ENCODE measurements around the gene MYH7B.

The MYH7B gene

GRCh38 chr20:34955231-34956040 is at the start of gene MYH7B, which contains the start of gene GSS:
Gene MYH7B, plus strand, starts transcription at chr20:34955868. Its CDS starts 22,138 bp downstream, at chr20:34978006.
Gene GSS, minus strand, starts transcription at chr20:34955806. Its CDS starts 3,954 bp downstream, at chr20:34951852.
- DNase-seq = peak; percentile 96

- DNase-seq = peak; percentile 79
Measured at GRCh38 chr20:34907616-34908469, 47.8 kb upstream of the MYH7B start.

DNA sequence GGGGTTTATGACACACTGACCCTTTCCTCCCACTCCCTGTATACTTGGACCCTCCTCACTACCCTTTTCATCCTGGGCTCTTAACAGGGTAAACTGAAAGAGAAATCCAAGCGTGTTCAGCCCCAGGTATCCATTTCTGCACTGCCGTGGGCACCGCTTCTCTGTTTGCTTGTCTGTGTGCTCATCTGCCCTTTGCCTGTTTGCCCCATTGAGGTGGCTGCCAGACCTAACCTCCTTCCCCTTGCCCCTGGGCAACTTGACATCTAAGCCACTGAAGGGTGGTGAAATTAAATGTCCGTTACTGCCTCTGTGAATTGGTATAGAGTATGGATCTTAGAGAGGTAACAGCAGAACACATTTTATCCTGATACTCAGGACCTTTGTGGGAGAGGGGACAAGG is 40.5 kb upstream of the MYH7B start:
- no peak for DNase-seq

GRCh38 chr20:34915749-34916455 is 39.8 kb upstream of the MYH7B start:
- DNase-seq = no peak

- DNase-seq = no peak
Measured at GRCh38 chr20:34916774-34917354, 38.8 kb upstream of the MYH7B start.

- no peak for DNase-seq
Measured at GRCh38 chr20:34920055-34920454, 35.6 kb upstream of the MYH7B start.

DNA sequence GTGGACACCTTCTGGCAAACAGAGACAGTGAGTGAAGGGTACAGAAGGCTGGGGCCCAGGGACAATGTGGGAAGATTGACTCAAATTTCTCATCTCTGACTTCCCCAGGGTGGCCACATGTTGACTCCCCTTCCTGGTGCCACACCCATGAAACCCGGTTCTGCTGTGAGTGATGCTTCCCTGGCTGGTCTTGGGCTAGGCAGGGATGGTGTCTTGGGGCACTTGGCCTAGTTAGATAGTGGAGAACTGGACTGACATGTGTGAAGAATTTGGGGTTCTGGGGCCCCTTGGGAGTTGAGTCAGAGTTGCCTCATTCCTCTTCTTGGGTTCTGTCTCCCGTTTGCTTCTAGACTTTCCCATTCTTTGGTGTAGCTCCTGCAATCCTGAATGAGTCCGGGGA is 34.2 kb upstream of the MYH7B start:
- DNase-seq = no peak

GRCh38 chr20:34922654-34923381 is 32.9 kb upstream of the MYH7B start:
- no peak for DNase-seq

DNA sequence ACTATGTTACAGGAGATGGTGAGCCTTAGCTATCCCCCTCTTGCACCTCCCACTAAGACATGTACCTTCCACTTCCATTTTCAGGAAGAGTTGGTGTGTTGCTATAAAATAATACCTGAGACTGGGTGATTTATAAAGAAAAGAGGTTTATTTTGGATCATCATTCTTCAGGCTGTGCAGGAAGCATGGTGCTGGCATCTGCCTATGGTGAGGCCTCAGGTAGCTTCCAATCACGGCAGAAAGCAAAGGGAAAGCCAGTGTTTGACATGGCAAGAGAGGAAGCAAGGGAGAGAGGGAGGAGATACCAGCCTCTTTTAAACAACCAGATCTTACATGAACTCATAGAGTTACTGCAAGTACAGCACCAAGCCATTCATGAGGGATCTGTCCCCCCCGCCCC is 32.3 kb upstream of the MYH7B start:
- no peak for DNase-seq

DNA sequence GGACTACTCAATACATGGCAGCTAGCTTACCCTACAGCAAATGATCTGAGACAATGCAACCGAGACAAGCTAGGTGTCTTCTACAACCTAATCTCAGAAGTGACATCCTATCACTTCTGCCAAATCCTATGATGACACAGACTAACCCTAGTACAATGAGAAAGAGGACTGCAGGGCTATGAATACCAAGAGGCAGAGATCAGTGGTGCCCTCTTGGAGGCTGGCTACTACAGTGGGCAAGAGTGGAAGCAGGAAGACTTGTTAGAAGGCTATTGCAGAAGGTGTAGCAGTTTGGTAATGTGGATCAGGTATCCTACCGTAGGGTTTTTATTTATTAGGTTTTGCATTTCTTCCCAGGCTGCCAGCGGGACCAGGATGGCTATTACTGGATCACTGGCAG is 30.3 kb upstream of the MYH7B start:
- DNase-seq = no peak

DNA sequence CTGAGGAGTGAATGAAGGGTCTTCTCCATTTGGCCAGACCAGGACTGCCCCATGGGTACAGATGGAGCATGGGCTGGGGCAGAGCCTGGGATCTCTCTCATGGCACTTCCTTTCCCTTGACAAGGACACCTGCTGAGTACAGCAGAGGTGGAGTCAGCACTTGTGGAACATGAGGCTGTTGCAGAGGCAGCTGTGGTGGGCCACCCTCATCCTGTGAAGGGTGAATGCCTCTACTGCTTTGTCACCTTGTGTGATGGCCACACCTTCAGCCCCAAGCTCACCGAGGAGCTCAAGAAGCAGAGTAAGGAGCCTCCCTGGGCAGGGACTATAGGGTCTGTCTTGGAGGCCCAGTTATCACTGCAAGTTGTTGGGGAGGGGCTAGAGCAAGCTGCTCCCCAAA is 29.7 kb upstream of the MYH7B start:
- no peak for DNase-seq

DNA sequence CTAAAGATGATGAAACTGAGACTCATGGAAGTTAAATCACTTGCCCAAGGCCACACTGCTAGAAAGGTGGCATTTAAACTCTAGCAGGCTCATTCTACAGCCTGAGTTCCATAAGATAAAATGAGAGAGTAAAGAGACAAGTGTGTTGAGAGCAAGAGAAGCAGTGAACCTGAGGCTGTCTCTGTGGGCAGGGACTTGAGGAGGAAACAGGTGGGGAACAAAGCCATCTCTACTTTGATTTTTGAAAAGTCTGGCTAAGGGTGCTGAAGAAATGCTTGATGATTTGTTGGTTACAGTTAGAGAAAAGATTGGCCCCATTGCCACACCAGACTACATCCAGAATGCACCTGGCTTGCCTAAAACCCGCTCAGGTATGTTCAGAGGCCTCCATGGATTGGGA is 29.1 kb upstream of the MYH7B start:
- no peak for DNase-seq

GRCh38 chr20:34927736-34928135 is 27.9 kb upstream of the MYH7B start:
- DNase-seq = no peak

GRCh38 chr20:34928411-34928810 is 27.3 kb upstream of the MYH7B start:
- DNase-seq = no peak

GRCh38 chr20:34931771-34932170 is 23.9 kb upstream of the MYH7B start:
- no peak for DNase-seq

- peak; percentile 67 for DNase-seq
Measured at GRCh38 chr20:34938466-34939163, 17.1 kb upstream of the MYH7B start.

DNA sequence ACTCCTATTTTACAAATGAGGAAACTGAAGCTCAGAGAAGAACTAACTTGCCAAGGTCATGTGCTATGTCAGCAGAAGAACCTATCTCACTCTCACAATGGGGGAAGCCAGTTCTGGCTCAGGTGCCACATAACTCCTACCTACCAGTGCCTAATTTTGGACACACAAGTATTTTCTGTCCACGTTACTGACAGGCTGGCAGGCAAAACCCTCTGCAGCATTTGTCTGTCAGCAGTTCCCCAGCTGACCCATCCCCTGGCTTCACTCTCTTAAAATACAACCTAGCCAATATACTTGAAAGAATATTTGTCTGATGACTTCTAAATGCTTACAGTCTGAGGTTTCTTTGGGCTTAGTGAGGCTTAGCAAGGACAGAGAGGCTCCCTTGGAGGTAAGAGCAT is 15.6 kb upstream of the MYH7B start:
- no peak for DNase-seq

- no peak for DNase-seq
Measured at GRCh38 chr20:34941226-34941625, 14.4 kb upstream of the MYH7B start.

DNA sequence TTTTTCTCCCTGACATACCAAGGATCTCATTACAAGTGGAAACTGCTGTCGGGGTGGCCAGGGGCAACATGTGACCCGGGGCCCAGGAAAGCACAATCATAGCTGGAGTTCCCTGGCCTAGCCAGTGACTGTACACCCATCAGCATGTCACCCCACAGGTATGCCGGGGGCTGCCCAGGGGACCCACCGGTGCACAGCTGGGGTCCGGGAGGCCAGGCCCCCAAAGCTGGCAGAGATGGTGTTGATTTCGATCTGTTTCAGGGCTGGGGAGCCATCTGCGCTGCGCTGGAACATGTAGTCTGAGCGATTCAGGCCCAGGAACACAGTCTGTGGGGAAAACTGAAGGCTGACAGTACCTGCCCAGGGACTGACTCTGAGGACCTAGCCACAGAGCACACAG is 13.4 kb upstream of the MYH7B start:
- DNase-seq = no peak

- no peak for DNase-seq
Measured at GRCh38 chr20:34943808-34944567, 11.7 kb upstream of the MYH7B start.

All from NCI-H2029 (cell line).